Activated T-cell treated with anti-CD3 and anti-CD28 coated beads, Interleukin-2, amount 50 U/mL, for 1 hour (primary cell): ENCODE data around the gene MAPK8IP2.

Experiments used
- DNase-seq: peaks from one replicate; pipeline ENCODE4 v3.0.0-alpha.2; 2020

MAPK8IP2 gene

GRCh38 chr22:50600538-50600937, at the start of gene MAPK8IP2:
Gene MAPK8IP2 (plus strand): TSS chr22:50600793. CDS start chr22:50600819, 26 bp downstream.
- DNase-seq = peak; percentile 19

GRCh38 chr22:50551160-50551752, 49.3 kb upstream of the MAPK8IP2 start:
- DNase-seq = no peak

- no peak for DNase-seq
Measured at GRCh38 chr22:50553310-50553709, 47.3 kb upstream of the MAPK8IP2 start.

GRCh38 chr22:50556703-50557102, 43.9 kb upstream of the MAPK8IP2 start:
- DNase-seq = no peak

GRCh38 chr22:50560034-50560433, 40.6 kb upstream of the MAPK8IP2 start:
- no peak for DNase-seq

- no peak for DNase-seq
Measured at GRCh38 chr22:50561401-50562358, 38.9 kb upstream of the MAPK8IP2 start.

GRCh38 chr22:50562523-50563412, 37.8 kb upstream of the MAPK8IP2 start, which contains the start of gene SYCE3:
Gene SYCE3 (minus strand): TSS chr22:50562919. CDS start chr22:50556405, 6,514 bp downstream.
- peak; percentile 97 for DNase-seq

- no peak for DNase-seq
Measured at GRCh38 chr22:50563413-50564160, 37.0 kb upstream of the MAPK8IP2 start.

GRCh38 chr22:50564289-50564688, 36.3 kb upstream of the MAPK8IP2 start:
- DNase-seq = no peak

GRCh38 chr22:50567721-50568252, 32.8 kb upstream of the MAPK8IP2 start:
- no peak for DNase-seq

GRCh38 chr22:50568626-50569025, 32.0 kb upstream of the MAPK8IP2 start:
- no peak for DNase-seq

- DNase-seq = no peak
Measured at GRCh38 chr22:50569041-50569459, 31.5 kb upstream of the MAPK8IP2 start.

GRCh38 chr22:50569896-50570535, 30.6 kb upstream of the MAPK8IP2 start:
- no peak for DNase-seq

- DNase-seq = no peak
Measured at GRCh38 chr22:50570861-50571260, 29.7 kb upstream of the MAPK8IP2 start.

GRCh38 chr22:50571264-50572175, 29.1 kb upstream of the MAPK8IP2 start:
- DNase-seq = no peak

- DNase-seq = no peak
Measured at GRCh38 chr22:50572965-50573364, 27.6 kb upstream of the MAPK8IP2 start.

GRCh38 chr22:50573491-50574382, 26.9 kb upstream of the MAPK8IP2 start:
- DNase-seq = no peak

- no peak for DNase-seq
Measured at GRCh38 chr22:50574383-50574755, 26.2 kb upstream of the MAPK8IP2 start.

GRCh38 chr22:50575426-50575941, 25.1 kb upstream of the MAPK8IP2 start:
- DNase-seq = no peak
